DND-41 (cell line): Measurements from ENCODE around the gene PEAK1.

ENCODE experiments used
- CTCF ChIP-seq: IDR thresholded peaks from 2 replicates; pipeline ENCODE4 v1.5.1; 2012; ENCODE audit warnings: borderline replicate concordance, low read length, moderate library complexity, mild to moderate bottlenecking; ENCODE audit not compliant: poor library complexity, severe bottlenecking; ENCODE audit errors: extremely low read depth
- EZH2 ChIP-seq: IDR thresholded peaks from 3 replicates; pipeline ENCODE4 v1.6.1; 2012; ENCODE audit warnings: borderline replicate concordance, low read depth, mild to moderate bottlenecking, moderate library complexity, low read length, inconsistent platforms; ENCODE audit not compliant: severe bottlenecking

- TF ChIP-seq EZH2 (no peak), CTCF (no peak)
Observed at GRCh38 chr15:77455696-77456321, 35.9 kb upstream of the PEAK1 start.
